DMS 273 (cell line): ENCODE results near the gene JAGN1.
"Not testable (repeated sequence)": the region's sequence is repeated elsewhere in the genome, so short reads cannot be mapped to it uniquely, and the experiment has no call there.

Source experiments
- DNase-seq: peaks from one replicate; lab custom pipeline; 2025; ENCODE audit not compliant: unreplicated experiment; lab: John Stamatoyannopoulos, UW

The JAGN1 gene

DNA sequence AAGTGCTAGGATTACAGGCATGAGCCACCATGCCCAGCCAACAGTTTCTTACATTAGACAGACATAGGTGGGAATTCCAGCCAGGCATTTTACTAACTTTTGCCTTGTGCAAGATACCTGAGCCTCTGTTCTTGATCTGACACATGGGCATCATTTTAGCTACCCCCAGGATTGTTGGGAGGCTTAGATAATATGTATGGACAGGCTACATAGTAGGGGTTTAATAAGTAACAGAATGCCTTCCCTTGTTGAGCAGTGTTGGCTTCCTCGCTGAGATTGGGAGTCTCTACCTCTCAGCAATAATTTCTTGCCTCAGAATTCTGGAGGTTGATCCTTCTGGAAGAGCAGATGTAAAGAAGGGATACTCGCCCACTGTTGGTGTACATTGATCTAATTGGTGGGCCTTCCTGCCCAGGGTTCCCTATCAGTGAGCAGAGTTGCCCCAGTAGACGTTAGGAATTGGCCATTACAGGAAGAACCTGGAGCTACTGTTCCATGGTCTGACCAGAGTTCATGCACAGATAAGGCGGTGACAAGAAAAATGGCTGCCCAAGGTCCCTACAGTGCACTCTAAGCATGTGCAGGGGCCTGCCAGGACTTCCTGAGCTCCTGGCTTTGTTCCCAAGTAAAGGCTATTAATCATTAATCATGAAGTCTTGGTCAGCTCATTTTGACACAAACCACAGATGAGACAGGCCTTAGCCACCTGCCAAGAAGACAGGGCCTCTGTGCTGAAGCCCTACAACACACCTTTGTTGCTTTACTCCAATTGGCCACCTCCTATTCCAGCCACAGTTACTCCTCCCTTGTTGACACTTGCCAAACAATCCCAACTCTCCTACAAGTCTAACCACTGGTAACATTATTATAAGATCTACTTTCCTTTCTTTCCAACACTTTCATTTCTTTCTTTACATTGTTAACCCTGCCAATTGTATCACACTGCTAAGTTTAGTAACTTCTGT lies 7.3 kb downstream of the JAGN1 start:
- peak; percentile 33 for DNase-seq

DNA sequence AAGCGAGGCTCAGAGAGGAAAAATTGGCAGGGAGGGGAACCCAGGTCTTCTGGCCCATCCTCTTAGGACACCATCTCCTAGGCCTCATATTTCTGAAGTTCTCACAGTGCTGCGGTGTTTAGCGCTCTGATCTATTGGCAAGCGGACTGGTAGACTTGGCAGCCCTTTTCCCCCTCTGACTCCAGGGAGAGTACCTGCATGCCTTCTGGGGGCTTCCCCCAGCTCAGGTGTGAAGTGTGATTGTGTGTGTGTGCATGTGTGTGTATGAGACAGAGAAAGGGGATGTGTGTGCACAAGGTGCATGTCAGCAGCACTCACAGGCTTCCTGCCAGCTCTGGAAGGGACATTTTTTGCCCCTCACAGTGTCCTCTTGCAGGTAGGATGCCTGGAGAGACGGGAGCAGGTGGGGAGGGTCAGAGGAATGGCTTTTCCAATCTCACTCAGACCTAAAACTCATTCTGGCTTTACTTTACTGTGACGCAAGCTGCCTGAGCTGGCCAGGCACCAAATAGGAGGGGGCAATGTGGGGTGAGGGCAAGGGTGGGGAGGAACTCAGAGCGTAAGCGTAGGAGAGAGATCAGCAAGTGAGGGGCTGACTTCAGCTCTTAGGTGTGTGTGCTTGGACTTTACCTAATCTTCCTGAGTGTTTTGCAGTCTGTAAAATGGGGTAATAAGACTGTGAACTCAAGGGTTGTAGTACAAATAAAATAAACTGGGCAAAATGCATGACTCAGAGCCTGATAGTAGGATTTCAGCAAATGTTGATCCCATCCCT lies 8.2 kb downstream of the JAGN1 start:
- peak; percentile 7 for DNase-seq

DNA sequence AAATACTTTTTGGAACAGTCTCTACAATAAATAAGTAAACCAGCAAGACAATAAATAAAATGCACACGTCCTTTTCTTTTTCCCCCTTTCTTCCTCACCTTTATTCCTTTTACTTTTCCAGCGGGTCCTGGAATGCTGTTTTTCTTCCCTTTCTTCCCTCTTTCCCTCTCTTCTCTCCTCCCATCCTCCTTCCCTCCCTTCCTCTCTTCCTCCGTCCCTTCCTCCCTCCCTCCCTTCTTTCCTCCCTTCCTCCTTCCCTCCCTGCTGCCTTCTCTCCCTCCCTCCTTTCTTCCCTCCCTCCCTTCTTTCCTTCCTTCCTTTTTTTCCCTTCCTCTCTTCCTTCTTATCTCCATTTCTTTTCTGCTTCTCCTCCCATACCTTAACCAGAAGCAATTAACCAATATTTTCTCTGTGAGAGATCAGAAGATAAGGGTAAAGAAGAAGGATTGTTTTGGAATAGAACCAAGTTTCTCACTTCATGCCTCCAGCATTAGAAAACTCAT lies 8.9 kb downstream of the JAGN1 start:
- DNase-seq, result no peak

DNA sequence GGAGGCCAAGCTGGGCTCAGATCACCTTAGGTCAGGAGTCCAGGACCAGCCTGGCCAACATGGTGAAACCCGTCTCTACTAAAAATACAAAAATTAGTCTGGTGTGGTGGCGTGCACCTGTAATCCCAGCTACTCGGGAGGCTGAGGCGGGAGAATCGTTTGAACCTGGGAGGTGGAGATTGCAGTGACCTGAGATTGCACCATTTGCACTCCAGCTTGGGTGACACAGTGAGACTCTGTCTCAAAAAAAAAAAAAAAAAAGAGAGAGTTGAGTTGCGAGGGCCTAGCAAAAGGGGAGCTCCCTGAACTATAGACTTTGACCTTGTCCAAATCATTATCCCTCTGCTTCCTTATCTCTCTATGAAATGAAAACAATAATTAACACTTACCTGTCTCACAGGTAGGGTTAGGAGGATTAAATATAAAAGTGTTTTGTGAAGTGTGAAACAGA lies 10.6 kb downstream of the JAGN1 start:
- not testable (repeated sequence) for DNase-seq

DNA sequence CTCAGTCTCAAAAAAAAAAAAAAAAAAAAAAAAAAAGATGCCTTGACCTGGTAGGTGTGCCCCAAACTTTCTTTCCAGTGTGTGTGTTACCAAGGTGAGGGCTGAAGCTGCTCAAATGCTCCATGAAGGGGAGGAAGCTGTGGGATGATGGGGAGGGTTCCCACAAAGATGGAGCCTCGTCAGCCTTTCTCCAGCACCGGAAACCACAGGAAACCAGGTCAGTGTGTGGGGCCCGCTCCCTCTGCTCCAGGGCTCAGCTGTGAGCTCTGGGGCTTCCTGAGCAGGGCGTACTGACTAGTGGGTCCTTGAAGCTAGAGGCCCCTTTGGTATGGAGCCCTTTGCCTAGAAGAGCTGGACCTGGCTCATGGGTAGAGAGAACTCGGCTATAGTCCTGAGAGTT lies 11.6 kb downstream of the JAGN1 start:
- DNase-seq, result no peak

DNA sequence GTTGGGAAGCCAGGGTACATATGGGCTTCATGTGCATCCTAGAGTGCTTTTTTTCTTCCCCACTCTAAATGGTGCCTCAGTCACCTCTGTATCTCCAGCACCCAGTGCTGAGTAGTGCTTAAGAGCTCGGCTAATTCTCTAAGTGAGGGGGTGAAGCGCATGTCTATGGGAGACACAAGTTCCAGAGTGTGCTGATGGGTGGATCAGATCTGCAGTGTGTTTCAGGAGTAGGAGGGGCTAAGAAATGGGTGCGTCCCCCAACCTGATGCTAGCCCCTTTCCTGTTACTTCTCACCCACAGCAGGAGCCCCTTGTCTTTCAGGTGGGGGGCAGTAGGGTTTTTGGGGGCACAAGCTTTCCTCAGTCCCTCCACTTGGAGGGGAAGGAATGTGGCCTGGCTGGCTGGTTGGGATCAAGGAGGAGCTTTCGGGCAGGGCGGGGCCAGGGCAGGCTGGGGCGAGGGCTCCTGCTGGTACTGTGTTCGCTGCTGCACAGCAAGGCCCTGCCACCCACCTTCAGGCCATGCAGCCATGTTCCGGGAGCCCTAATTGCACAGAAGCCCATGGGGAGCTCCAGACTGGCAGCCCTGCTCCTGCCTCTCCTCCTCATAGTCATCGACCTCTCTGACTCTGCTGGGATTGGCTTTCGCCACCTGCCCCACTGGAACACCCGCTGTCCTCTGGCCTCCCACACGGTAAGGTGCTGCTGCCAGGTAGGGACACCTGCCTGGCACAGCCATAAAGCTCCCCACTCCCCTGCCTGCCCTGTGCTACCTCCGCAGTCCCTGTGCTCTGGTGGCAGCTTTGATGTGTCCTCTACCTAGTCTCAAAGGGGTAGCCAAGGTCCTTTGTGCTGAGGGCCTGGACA lies 12.2 kb downstream of the JAGN1 start, which contains the start of gene IL17RE:
IL17RE (plus strand) TSS at position 477 of the 866 bp plus-strand sequence; CDS start at position 562, 85 bp downstream.
- no peak for DNase-seq

DNA sequence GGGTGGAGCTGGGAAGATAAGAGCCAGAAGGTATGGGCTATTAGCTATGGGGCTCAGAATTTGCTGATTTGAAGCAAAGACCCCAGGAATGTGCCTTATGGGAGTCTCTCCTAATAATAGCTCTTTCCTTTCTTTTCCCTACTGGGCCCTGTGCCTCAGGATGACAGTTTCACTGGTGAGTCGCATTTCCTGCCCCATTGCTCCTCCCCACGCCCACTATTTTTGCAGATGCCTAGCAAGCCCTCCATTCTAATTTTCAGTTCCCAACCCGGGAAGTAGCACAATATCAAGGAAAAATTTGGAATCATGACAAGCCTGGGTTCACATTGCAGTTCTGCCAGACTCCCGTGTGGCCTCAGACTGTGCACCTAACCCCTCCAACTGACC lies 12.8 kb downstream of the JAGN1 start:
- DNase-seq, result no peak

DNA sequence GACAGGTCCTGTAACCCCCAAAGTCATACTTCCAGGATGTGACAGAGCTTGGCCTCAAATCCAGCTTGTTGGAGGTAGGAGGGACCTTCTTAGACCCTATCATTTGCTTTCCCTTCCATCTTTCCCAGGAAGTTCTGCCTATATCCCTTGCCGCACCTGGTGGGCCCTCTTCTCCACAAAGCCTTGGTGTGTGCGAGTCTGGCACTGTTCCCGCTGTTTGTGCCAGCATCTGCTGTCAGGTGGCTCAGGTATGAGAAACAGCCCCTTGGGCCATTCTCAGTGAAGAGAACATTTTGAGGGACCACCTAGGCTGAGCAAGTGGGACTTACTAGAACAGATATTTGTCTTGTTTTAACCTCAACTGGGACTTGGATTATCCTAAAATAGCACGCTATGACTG lies 13.5 kb downstream of the JAGN1 start:
- no peak for DNase-seq

DNA sequence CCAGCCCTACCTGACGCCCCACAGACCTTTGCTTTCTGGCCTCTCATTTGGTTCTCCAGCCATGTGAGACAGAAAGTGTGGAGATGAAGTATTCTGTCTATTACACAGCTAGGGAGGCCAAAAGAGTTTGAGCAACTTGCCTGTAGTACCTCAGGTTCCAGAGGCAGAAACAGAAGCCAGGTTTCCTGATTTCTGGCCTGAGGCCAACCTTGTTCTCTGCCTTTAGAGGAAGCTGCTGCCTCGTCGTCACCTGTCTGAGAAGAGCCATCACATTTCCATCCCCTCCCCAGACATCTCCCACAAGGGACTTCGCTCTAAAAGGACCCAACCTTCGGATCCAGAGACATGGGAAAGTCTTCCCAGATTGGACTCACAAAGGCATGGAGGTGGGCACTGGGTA lies 16.1 kb downstream of the JAGN1 start:
- DNase-seq, result no peak

DNA sequence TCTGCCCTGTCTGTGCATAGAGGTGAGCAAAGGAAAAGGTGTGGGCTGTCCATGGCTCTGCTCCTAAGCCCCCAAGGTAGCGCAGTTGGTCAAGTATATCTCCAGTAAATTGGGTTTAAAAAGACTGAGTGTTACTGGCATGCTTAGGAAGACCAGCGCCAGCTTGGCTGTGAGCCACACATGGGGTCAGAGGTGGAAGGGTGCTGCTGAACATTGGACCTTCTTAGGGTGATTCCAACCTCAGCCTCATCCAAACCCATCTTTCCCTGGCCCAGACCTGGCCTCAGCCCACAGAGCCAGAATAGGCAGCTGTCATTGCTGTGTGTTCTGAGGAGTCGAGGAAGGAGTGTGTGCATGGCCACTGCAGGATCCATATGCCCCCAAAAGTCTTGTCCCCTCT lies 17.9 kb downstream of the JAGN1 start:
- DNase-seq, result no peak

DNA sequence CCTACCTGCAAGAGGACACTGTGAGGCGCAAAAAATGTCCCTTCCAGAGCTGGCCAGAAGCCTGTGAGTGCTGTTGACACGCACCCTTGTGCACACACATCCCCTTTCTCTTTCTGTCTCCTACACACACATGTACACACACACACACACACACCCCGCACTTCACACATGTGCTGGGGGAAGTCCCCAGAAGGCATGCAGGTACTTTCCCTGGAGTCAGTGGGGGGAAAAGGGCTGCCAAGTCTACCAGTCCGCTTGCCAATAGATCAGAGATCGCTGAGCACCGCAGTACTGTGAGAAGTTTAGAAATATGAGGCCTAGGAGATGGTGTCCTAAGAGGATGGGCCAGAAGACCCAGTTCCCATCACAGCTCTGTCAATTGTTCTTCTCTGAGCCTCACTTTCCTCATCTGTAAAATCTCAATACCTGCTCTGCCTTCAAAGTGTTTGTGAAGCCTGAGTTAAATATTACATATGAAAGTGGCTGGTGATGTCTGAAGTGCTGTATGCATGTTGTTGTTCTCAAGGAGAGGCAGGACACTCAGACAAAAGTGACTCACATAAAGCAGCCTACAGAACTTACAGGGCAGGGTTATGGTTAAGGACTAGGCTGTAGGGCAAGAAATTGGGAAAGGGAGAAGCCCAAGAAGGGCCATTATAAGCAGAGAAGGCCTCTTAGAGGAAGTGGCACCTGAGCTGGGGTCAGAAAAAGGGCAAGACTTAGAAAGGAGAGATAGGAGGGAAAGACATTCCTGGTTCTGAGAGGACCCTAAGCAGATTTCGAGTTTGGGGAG lies 19.0 kb downstream of the JAGN1 start:
- DNase-seq, result no peak

DNA sequence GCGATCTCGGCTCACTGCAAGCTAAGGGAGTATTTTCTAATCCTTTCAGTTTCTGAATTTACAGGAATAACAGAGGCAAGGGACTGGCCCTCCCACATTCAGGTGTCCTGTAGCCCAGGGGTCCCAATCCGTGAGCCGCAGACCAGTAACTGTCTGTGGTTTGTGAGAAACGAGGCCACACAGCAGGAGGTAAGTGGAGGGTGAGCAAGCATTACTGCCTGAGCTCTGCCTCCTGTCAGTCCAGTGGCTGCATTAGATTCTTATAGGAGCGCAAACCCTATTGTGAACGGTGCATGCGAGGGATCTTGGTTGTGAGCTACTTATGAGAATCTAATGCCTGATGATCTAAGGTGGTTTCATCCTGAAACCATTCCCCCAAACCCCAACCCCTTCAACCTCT lies 21.5 kb downstream of the JAGN1 start:
- DNase-seq, result no peak

DNA sequence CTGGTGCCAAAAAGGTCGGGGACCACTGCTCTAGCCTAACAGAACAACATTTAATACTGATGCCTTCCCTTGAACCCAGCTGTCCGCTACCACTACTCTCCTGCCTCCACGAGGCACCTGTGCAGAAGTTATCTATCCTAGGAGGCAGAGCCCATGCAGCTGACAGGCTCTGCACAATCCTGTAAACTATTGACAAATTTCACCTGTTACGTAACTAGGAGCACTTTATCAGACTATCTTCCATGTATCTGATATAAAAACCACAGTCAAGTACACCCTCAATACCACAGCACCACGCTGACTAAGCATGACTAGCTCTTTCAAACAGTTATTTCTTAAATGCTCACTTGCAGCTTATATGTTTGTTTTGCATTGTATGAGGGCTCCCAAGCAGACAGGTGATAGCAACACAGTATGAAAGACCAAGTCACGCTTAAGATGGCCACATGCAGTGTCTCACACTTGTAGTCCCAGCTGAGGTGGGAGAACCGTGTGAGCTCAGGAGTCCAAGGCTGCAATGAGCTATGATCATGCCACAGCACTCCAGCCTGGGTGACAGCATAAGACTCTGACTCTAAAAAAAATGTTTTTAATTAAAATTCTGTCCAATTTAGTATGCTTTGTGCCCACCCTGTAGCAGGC lies 22.0 kb downstream of the JAGN1 start:
- no peak for DNase-seq

DNA sequence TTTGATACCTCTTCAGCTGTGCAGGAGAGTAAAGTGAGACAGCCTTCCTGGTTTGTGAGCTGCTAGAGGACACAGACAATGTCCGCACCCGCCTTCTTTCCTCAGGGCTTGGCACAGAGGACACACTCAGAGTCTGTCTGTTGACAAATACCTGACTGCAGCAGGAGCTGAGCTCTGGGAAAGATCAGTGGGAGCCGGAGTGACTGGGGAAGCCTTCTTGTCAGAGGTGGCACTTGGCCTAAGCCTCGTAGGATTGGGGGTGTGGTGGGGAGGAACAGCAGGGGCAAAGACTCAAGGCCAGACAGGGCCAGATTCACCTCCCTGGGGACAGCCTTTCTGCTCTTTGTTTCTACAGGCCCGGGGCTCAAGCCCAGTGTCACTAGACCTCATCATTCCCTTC lies 23.2 kb downstream of the JAGN1 start:
- DNase-seq, result no peak

DNA sequence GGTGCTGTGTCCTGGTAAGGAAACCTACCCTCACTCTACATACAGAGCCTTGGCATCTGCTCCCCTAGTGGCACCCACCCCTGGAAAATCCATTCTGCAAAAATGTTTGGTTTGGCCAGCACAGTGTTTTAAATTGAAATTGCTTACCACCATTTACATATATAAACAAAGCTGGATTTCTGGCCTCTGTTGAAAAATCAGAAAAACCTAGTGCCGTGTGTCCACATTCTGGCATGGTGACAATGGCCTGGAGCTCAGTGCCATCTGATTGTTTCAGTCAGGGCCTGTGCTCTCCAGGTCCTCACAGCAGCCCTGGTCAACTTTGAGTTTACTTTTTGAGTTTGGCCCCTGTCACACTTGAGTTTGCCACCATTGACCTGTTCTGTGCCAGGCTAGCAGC lies 23.6 kb downstream of the JAGN1 start:
- no peak for DNase-seq

DNA sequence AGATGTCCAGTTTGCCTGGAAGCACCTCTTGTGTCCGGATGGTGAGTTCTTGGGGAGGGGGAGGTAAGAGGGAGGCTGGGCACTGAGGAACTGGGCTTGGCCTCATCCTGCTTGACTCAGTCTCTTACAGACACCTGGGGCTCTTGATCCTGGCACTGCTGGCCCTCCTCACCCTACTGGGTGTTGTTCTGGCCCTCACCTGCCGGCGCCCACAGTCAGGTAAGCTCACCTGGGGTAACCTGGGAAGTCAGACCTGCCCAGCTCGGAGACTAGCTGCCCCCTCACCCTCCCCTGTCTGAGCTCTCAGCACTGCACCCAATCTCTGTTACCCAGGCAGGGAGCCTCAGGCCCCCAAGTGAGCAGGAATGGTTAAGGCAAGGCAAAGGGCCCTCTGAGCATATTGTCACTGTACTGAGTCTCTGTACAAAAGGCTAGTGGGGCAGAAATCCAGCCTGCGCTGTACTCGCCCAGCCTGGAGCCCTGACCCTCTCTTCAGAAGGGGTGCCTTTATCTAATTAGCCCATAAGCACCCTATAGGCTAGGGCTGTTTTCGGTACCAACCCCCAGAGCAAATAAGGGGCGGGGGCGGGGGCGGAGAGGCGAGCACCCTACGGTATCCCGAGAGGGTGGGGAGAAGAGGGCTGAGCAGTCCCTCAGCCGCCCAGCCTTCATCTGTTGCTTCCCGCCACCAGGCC lies 24.3 kb downstream of the JAGN1 start:
- DNase-seq, result peak; percentile 80

DNA sequence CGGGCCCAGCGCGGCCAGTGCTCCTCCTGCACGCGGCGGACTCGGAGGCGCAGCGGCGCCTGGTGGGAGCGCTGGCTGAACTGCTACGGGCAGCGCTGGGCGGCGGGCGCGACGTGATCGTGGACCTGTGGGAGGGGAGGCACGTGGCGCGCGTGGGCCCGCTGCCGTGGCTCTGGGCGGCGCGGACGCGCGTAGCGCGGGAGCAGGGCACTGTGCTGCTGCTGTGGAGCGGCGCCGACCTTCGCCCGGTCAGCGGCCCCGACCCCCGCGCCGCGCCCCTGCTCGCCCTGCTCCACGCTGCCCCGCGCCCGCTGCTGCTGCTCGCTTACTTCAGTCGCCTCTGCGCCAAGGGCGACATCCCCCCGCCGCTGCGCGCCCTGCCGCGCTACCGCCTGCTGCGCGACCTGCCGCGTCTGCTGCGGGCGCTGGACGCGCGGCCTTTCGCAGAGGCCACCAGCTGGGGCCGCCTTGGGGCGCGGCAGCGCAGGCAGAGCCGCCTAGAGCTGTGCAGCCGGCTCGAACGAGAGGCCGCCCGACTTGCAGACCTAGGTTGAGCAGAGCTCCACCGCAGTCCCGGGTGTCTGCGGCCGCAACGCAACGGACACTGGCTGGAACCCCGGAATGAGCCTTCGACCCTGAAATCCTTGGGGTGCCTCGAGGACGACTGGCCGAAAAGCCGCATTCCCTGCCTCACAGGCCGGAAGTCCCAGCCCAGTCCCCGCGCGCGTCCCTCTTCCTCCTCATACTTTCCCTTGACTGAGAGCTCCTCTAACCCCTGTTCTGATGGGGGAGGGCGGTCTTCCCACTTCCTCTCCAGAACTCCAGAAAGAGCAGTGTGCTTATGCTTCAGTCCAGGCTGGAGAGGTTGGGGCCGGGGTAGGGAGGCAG lies 25.1 kb downstream of the JAGN1 start:
- peak; percentile 71 for DNase-seq

DNA sequence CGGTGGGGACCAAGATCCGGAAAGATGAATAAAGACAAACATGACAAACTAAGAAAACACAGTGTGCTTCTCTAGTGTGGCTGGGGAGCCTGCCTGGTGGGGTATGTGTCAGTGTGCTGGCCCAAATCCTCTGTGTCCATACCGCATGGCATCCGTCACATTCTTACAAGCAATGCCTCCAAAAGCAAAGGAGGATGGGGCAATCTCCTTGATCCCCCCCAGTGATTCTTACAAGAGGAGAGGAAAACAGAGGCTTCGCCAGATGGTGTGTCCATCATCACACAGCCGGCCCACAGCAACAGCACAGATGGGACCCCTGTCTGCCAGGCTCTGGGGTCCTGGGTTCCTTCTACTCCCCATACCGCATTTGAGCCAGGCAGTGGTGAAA lies 25.9 kb downstream of the JAGN1 start:
- DNase-seq, result peak; percentile 87
